K562 (cell line): ENCODE results near the gene EFHC1. TPM values are rescaled to one million over a fixed set of nuclear protein-coding genes. Genes with fewer than 3 reads are reported as not detected.

Source experiments
- AFF4 ChIP-seq: sonication (generic); formaldehyde crosslinking; IDR thresholded peaks from 2 replicates; pipeline ENCODE4 v1.8.0; 2023; ENCODE audit warnings: mild to moderate bottlenecking, missing genetic modification reagents
- BCL6 ChIP-seq: fragments of 250-450 bp; sonication (Bioruptor Pico); IDR thresholded peaks from 2 replicates; pipeline ENCODE4 v1.4.0; 2020
- CAMTA2 ChIP-seq: fragments of 250-450 bp; sonication (Bioruptor Pico); conservative IDR thresholded peaks from 2 replicates; pipeline ENCODE4 v1.5.1; 2022
- EP300 ChIP-seq: IDR thresholded peaks from 2 replicates; pipeline ENCODE4 v1.6.1; 2012; ENCODE audit warnings: low read length, improper control_type of control experiment
- HINFP ChIP-seq: fragments of 450-650 bp; conservative IDR thresholded peaks from 2 replicates; pipeline ENCODE4 v1.6.1; 2016; ENCODE audit warnings: missing genetic modification characterization, low read depth, mild to moderate bottlenecking, control low read depth, missing compliant biosample characterization
- JUNB ChIP-seq: fragments of 450-650 bp; formaldehyde crosslinking; conservative IDR thresholded peaks from 2 replicates; pipeline ENCODE4 v1.4.0; 2020; ENCODE audit warnings: mild to moderate bottlenecking
- NR1H2 ChIP-seq: sonication (generic); formaldehyde crosslinking; IDR thresholded peaks from 2 replicates; pipeline ENCODE4 v1.4.0; 2020; ENCODE audit warnings: mild to moderate bottlenecking, missing genetic modification reagents
- PML ChIP-seq: IDR thresholded peaks from 2 replicates; pipeline ENCODE4 v1.6.1; 2012; ENCODE audit warnings: low read length, inconsistent platforms
- SMARCA4 ChIP-seq: fragments of 450-650 bp; IDR thresholded peaks from 2 replicates; pipeline ENCODE4 v1.6.1; 2016
- STAT5B ChIP-seq: fragments of 250-450 bp; sonication (Bioruptor Pico); IDR thresholded peaks from 2 replicates; pipeline ENCODE4 v1.8.0; 2021; ENCODE audit warnings: mild to moderate bottlenecking, inconsistent platforms
- TAF7 ChIP-seq: fragments of 450-650 bp; IDR thresholded peaks from 2 replicates; pipeline ENCODE4 v1.6.1; 2016; ENCODE audit warnings: missing genetic modification characterization, missing compliant biosample characterization
- TCF15 ChIP-seq: fragments of 250-450 bp; sonication (Bioruptor Pico); IDR thresholded peaks from 2 replicates; pipeline ENCODE4 v1.8.0; 2022; ENCODE audit warnings: moderate library complexity, mild to moderate bottlenecking, inconsistent platforms
- U2AF1 ChIP-seq: fragments of 200-400 bp; formaldehyde crosslinking; optimal IDR thresholded peaks from 2 replicates; pipeline ENCODE3; 2017; ENCODE audit warnings: mild to moderate bottlenecking, low read depth, low read length, moderate library complexity
- ZBTB5 ChIP-seq: fragments of 450-650 bp; IDR thresholded peaks from 2 replicates; pipeline ENCODE4 v1.6.1; 2017; ENCODE audit warnings: antibody characterized with exemption
- ZC3H8 ChIP-seq: fragments of 450-650 bp; IDR thresholded peaks from 2 replicates; pipeline ENCODE4 v1.6.1; 2017
- ZNF277 ChIP-seq: fragments of 250-450 bp; sonication (Bioruptor Pico); IDR thresholded peaks from 2 replicates; pipeline ENCODE4 v1.8.0; 2022; ENCODE audit warnings: inconsistent platforms, mild to moderate bottlenecking, moderate library complexity, borderline replicate concordance
- ZNF695 ChIP-seq: fragments of 450-650 bp; formaldehyde crosslinking; IDR thresholded peaks from 2 replicates; pipeline ENCODE4 v1.4.0; 2020; ENCODE audit warnings: mild to moderate bottlenecking, moderate library complexity
- polyA plus RNA-seq, 8 experiments: library from polyadenylated mRNA; depleted of rRNA in 4 of 8; stranded (reverse) in 5 of 8; unstranded in 3 of 8; fragments of >200 nt; fragmentation: Nextera tagmentation in 2 of 8; fragmentation: Illumina TruSeq in 1 of 8; extraction: Ambion mirVana in 2 of 8; extraction: Trizol in 1 of 8; gene quantifications; 2 replicates each; pipeline versions ENCODE4 v1.2.1 to v1.2.3, GENCODE V29; 2011 to 2014; ENCODE audit warnings: inconsistent platforms in 1 of 8, missing spikeins in 1 of 8
- total RNA-seq, 7 experiments: library from RNA; depleted of rRNA in 6 of 7; stranded (reverse); fragments of >200 nt in 6 of 7; fragmentation: Illumina TruSeq in 2 of 7; extraction: Trizol in 2 of 7; gene quantifications; 2 replicates each; pipeline versions ENCODE4 v1.2.1 to v1.2.3, GENCODE V29; 2011 to 2021; ENCODE audit warnings: low replicate concordance in 1 of 7
- TF ChIP-seq, protein P1 (sequence below): fragments of 450-650 bp; IDR thresholded peaks from 2 replicates; pipeline ENCODE4 v1.6.1; 2016

Gene EFHC1
- total and polyA plus RNA-seq, 9 of the 15 experiments (the other 6 are each of a cell fraction or from before 2014, with no cell fraction given), result 9.5 to 31.0 (median 14.9) TPM

DNA sequence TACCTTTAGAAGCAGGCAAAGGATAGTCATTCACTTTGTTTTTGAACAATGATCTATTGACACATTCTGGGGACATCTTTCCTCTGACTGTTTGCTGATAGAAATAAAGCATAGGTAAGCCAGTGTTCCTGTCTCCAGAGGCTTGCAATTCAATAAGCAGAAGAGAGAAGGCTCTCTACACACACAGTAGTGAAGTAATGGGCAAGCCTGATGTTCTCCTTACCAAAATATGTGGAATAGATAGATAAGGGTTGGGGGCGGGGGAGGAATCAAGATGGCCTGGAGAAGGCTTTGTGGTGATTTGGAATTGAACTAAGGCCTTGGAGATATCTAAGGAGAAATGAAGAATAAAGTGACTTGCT, 30.9 kb upstream of the EFHC1 start (continued):
- TF ChIP-seq HINFP (tag) (no peak), ZC3H8 (no peak), U2AF1 (no peak), JUNB (CRISPR knock-in tag) (no peak), ZBTB5 (no peak), EP300 (peak; percentile 40; the same call in 1 of the 2 replicates), NR1H2 (CRISPR knock-in tag) (no peak), ZNF277 (no peak), AFF4 (CRISPR knock-in tag) (no peak), TCF15 (CRISPR knock-in tag) (no peak), CAMTA2 (CRISPR knock-in tag) (no peak), SMARCA4 (peak; percentile 61), STAT5B (CRISPR knock-in tag) (no peak), PML (peak; percentile 25; the same call in 1 of the 2 replicates), BCL6 (CRISPR knock-in tag) (no peak), TAF7 (tag) (no peak), ZNF695 (CRISPR knock-in tag) (no peak)
- TF ChIP-seq, protein P1, sequence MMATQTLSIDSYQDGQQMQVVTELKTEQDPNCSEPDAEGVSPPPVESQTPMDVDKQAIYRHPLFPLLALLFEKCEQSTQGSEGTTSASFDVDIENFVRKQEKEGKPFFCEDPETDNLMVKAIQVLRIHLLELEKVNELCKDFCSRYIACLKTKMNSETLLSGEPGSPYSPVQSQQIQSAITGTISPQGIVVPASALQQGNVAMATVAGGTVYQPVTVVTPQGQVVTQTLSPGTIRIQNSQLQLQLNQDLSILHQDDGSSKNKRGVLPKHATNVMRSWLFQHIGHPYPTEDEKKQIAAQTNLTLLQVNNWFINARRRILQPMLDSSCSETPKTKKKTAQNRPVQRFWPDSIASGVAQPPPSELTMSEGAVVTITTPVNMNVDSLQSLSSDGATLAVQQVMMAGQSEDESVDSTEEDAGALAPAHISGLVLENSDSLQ, result no peak
